ENCODE data around the gene ARL4A. TPM values are rescaled to one million over a fixed set of nuclear protein-coding genes. Genes with fewer than 3 reads are reported as not detected.
"Not testable (repeated sequence)": the region's sequence is repeated elsewhere in the genome, so short reads cannot be mapped to it uniquely, and the experiment has no call there.

ARL4A gene
- total RNA-seq, 1 experiment from 2014 or later: 18.3 TPM

DNA sequence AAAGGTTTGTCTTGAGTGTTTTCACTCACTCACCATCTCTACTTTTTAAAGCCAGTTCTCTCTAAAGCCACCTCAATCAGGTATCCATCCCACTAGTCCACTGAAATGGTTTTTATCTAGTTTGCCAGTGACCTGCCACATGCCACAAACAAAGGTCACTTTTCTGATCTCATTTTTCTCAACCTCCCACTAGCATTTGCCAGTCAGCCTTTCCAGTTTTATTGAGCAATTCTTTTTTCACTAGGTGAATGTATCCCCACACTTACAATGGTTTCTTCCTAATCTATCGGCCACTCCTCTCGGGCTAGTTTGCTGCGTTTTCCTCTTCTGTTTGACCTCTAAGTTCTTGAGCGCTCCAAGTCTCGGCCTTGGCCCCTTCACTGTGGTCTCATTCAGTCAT, 44.9 kb upstream of the ARL4A start:
- no peaks in the 10 kb centered on the region for H3K36me3 ChIP-seq (ENCODE audit: insufficient read depth, low read length, poor library complexity, severe bottlenecking)
- no peaks in the 10 kb centered on the region for H3K27me3 ChIP-seq (replicated peaks; ENCODE audit: insufficient read depth, low read depth, low read length, poor library complexity)
- POLR2A ChIA-PET (ENCODE audit: low non-redundant PET): no interaction called here
- no peak for TF ChIP-seq CTCF (conservative IDR thresholded peaks at IDR 0.05; ENCODE audit: low read depth, low read length)
- TF ChIP-seq EZH2 (IDR thresholded peaks at IDR 0.05; ENCODE audit: borderline replicate concordance, low read depth, low read length, poor library complexity, severe bottlenecking): no peak
- no peaks in the 10 kb centered on the region for H3K9me3 ChIP-seq (ENCODE audit: low read depth, low read length, poor library complexity, severe bottlenecking)
- DNase-seq (ENCODE audit: low spot score): no peak
- no peak overlapping the region for H3K4me3 ChIP-seq (ENCODE audit: low read depth, low read length, poor library complexity, severe bottlenecking)
- CTCF ChIA-PET: no interaction called here
- H3K4me1 ChIP-seq (ENCODE audit: insufficient read depth, low read length, poor library complexity, severe bottlenecking): no peaks in the 10 kb centered on the region
- H3K27ac ChIP-seq (ENCODE audit: low read depth, low read length, poor library complexity, severe bottlenecking): no peak overlapping the region
- BruUV-seq (replicated peaks): no TSS peak
- intact Hi-C loops (cut with micrococcal nuclease; ENCODE audit: unreplicated experiment): no loop called here

DNA sequence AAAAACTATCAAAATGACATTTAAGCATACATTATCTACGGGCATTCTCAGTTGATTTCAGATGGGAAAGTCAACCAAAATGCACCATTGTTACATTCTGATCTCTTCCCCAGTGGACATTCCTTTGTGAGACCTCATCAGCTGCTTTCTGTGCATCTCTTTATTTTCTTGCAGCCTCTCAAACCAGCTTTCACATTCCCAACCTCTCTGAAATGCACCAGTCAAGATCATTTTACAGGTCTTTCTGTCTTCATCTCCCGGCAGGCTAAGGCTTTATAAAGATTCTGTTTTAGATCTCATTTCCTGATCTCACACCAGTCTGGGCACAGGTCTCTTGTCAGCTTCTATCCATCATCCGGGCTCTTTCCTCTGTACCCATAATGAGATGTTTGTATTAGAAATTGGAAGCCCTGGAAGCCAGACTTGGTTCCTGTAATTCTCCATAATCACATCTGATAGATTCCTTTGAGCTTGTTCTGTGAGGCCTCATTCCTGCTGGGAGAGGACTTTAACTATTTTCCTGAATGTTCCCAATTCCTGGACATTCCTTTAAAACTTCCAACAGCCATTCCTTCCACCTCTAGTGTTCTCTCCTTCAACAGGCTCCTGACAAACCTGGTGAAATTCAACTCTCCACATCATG, 44.3 kb upstream of the ARL4A start:
- TF ChIP-seq CTCF (conservative IDR thresholded peaks at IDR 0.05; ENCODE audit: low read depth, low read length) (no peak), EZH2 (IDR thresholded peaks at IDR 0.05; ENCODE audit: borderline replicate concordance, low read depth, low read length, poor library complexity, severe bottlenecking) (no peak)
- Histone ChIP-seq H3K4me3 (ENCODE audit: low read depth, low read length, poor library complexity, severe bottlenecking) (no peak overlapping the region), H3K27ac (ENCODE audit: low read depth, low read length, poor library complexity, severe bottlenecking) (no peak overlapping the region), H3K9me3 (ENCODE audit: low read depth, low read length, poor library complexity, severe bottlenecking) (no peaks in the 10 kb centered on the region), H3K4me1 (ENCODE audit: insufficient read depth, low read length, poor library complexity, severe bottlenecking) (no peaks in the 10 kb centered on the region), H3K27me3 (replicated peaks; ENCODE audit: insufficient read depth, low read depth, low read length, poor library complexity) (no peaks in the 10 kb centered on the region), H3K36me3 (ENCODE audit: insufficient read depth, low read length, poor library complexity, severe bottlenecking) (no peaks in the 10 kb centered on the region)
- no peak for DNase-seq (ENCODE audit: low spot score)
- BruUV-seq (replicated peaks): no TSS peak
- CTCF ChIA-PET: no interaction called here
- intact Hi-C loops (cut with micrococcal nuclease; ENCODE audit: unreplicated experiment): no loop called here
- POLR2A ChIA-PET (ENCODE audit: low non-redundant PET): no interaction called here

- ChIA-PET CTCF (no interaction called here), POLR2A (ENCODE audit: low non-redundant PET) (no interaction called here)
- intact Hi-C loops (cut with micrococcal nuclease; ENCODE audit: unreplicated experiment): no loop called here
- BruUV-seq (replicated peaks): no TSS peak
- H3K36me3 ChIP-seq (ENCODE audit: insufficient read depth, low read length, poor library complexity, severe bottlenecking): no peaks in the 10 kb centered on the region
- no peaks in the 10 kb centered on the region for H3K9me3 ChIP-seq (ENCODE audit: low read depth, low read length, poor library complexity, severe bottlenecking)
- no peak overlapping the region for H3K27ac ChIP-seq (ENCODE audit: low read depth, low read length, poor library complexity, severe bottlenecking)
- H3K4me3 ChIP-seq (ENCODE audit: low read depth, low read length, poor library complexity, severe bottlenecking): no peak overlapping the region
- TF ChIP-seq CTCF (conservative IDR thresholded peaks at IDR 0.05; ENCODE audit: low read depth, low read length) (no peak), EZH2 (IDR thresholded peaks at IDR 0.05; ENCODE audit: borderline replicate concordance, low read depth, low read length, poor library complexity, severe bottlenecking) (no peak)
- DNase-seq (ENCODE audit: low spot score): no peak
- no peaks in the 10 kb centered on the region for H3K4me1 ChIP-seq (ENCODE audit: insufficient read depth, low read length, poor library complexity, severe bottlenecking)
- no peaks in the 10 kb centered on the region for H3K27me3 ChIP-seq (replicated peaks; ENCODE audit: insufficient read depth, low read depth, low read length, poor library complexity)
Observed at GRCh38 chr7:12643644-12644043, 43.8 kb upstream of the ARL4A start.

- BruUV-seq (replicated peaks); POLR2A ChIA-PET (ENCODE audit: low non-redundant PET); H3K9me3 ChIP-seq (ENCODE audit: low read depth, low read length, poor library complexity, severe bottlenecking); intact Hi-C loops (cut with micrococcal nuclease; ENCODE audit: unreplicated experiment); CTCF ChIA-PET; H3K4me3 ChIP-seq (ENCODE audit: low read depth, low read length, poor library complexity, severe bottlenecking); H3K36me3 ChIP-seq (ENCODE audit: insufficient read depth, low read length, poor library complexity, severe bottlenecking); H3K27me3 ChIP-seq (replicated peaks; ENCODE audit: insufficient read depth, low read depth, low read length, poor library complexity); DNase-seq (ENCODE audit: low spot score); H3K4me1 ChIP-seq (ENCODE audit: insufficient read depth, low read length, poor library complexity, severe bottlenecking); H3K27ac ChIP-seq (ENCODE audit: low read depth, low read length, poor library complexity, severe bottlenecking): not testable (repeated sequence)
Observed at GRCh38 chr7:12645212-12645611, 42.2 kb upstream of the ARL4A start.
